Measurements from ENCODE around the gene COPB2.

GRCh38 chr3:139434764-139435307 is 45.4 kb upstream of the COPB2 start:
- TF ChIP-seq POLR2A (IDR thresholded peaks at IDR 0.05) (no peak), POLR2AphosphoS5 (IDR thresholded peaks at IDR 0.05) (no peak), CTCF (IDR thresholded peaks at IDR 0.05) (no peak)

All from gastroesophageal sphincter (tissue), 3 donors.